Measurements from ENCODE around the gene AUTS2.

Gene AUTS2

GRCh38 chr7:70285187-70285586 lies 686.9 kb downstream of the AUTS2 start:
- no peak for TF ChIP-seq CTCF (IDR thresholded peaks at IDR 0.05; ENCODE audit: low read depth, low read length)
- no peak for DNase-seq (ENCODE audit: low read depth in 2 of 2)
- H3K4me3 ChIP-seq (replicated peaks in 1 of 2; ENCODE audit: low read depth in 2 of 2, low read length in 2 of 2) = no peak overlapping the region

GRCh38 chr7:70285854-70286253 lies 687.6 kb downstream of the AUTS2 start:
- no peak overlapping the region for H3K4me3 ChIP-seq (replicated peaks in 1 of 2; ENCODE audit: low read depth in 2 of 2, low read length in 2 of 2)
- no peak for DNase-seq (ENCODE audit: low read depth in 2 of 2)
- TF ChIP-seq CTCF (IDR thresholded peaks at IDR 0.05; ENCODE audit: low read depth, low read length) = no peak

GRCh38 chr7:70288781-70289456 lies 690.6 kb downstream of the AUTS2 start:
- DNase-seq (ENCODE audit: low read depth in 2 of 2) = no peak
- no peak for TF ChIP-seq CTCF (IDR thresholded peaks at IDR 0.05; ENCODE audit: low read depth, low read length)
- no peak overlapping the region for H3K4me3 ChIP-seq (replicated peaks in 1 of 2; ENCODE audit: low read depth in 2 of 2, low read length in 2 of 2)

GRCh38 chr7:70292716-70293115 lies 694.4 kb downstream of the AUTS2 start:
- no peak for DNase-seq (ENCODE audit: low read depth in 2 of 2)
- H3K4me3 ChIP-seq (replicated peaks in 1 of 2; ENCODE audit: low read depth in 2 of 2, low read length in 2 of 2) = no peak overlapping the region
- TF ChIP-seq CTCF (IDR thresholded peaks at IDR 0.05; ENCODE audit: low read depth, low read length) = no peak

- no peak for TF ChIP-seq CTCF (IDR thresholded peaks at IDR 0.05; ENCODE audit: low read depth, low read length)
- no peak for DNase-seq (ENCODE audit: low read depth in 2 of 2)
- H3K4me3 ChIP-seq (replicated peaks in 1 of 2; ENCODE audit: low read depth in 2 of 2, low read length in 2 of 2) = no peak overlapping the region
Observed at GRCh38 chr7:70294211-70294911, 696.1 kb downstream of the AUTS2 start.

- no peak overlapping the region for H3K4me3 ChIP-seq (replicated peaks in 1 of 2; ENCODE audit: low read depth in 2 of 2, low read length in 2 of 2)
- no peak for TF ChIP-seq CTCF (IDR thresholded peaks at IDR 0.05; ENCODE audit: low read depth, low read length)
- DNase-seq (ENCODE audit: low read depth in 2 of 2) = no peak
Observed at GRCh38 chr7:70298780-70299471, 700.7 kb downstream of the AUTS2 start.
